ENCODE results near the gene GTPBP3. TPM values are rescaled to one million over a fixed set of nuclear protein-coding genes. Genes with fewer than 3 reads are reported as not detected.

The GTPBP3 gene
- total and polyA plus RNA-seq, 2 of the 13 experiments (the other 11 are each of a cell fraction or from before 2014, with no cell fraction given) = 17.5 to 30.0 TPM

DNA sequence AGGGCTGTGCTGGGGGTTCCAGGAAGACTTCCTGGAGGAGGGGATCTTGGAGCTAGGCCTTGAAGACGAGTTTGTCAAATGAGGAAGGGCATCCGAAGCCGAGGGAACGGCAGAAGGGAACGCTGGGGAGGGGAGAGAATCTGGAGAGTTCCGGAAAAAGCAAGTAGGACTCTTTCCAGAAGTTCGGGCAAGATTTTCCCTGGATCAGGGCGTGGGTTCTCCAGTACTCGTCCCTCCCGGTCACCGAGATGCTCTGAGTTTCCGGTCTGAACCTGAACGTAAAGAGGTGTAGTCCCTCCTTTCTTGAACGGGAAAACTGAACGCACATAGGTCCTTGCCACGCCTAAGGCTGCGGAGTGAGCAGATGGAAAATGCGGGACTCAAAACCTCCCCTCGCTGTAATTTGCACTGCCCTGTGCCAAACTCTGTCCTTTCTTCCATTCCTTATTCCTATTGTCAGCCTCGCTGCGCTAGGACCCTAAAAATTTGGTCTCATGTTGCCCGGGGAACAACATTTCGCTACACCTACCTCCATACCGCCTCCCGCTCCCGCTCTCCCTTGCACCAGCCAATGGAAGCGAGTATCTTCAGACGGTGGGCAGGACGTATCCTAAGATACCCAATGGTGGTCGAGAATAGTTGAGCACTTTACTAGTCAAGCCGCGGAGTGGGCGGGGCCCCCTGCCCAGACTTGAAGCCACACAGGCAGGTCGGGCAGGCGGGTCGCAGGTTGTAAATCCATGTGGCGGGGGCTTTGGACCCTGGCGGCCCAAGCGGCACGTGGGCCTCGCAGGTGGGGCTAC is at the start of gene GTPBP3 (continued):
- TF ChIP-seq ZKSCAN8 (CRISPR knock-in tag; IDR thresholded peaks at IDR 0.05; ENCODE audit: borderline replicate concordance) (0 out of 2 replicates have a peak, but pooled peaks have one; percentile 70), THAP11 (CRISPR knock-in tag; IDR thresholded peaks at IDR 0.05) (peak; percentile 94), ATF1 (CRISPR knock-in tag; IDR thresholded peaks at IDR 0.05) (peak; percentile 90), MXI1 (IDR thresholded peaks at IDR 0.05; ENCODE audit: borderline replicate concordance, low read depth, low read length) (peak; percentile 62; the same call in 2 of the 3 replicates), HES4 (CRISPR knock-in tag; IDR thresholded peaks at IDR 0.05; ENCODE audit: borderline replicate concordance) (no peak), NFYC (CRISPR knock-in tag; IDR thresholded peaks at IDR 0.05) (peak; percentile 97), POLR2AphosphoS2 (IDR thresholded peaks at IDR 0.05; ENCODE audit: low read depth, low read length) (no peak), CBX2 (IDR thresholded peaks at IDR 0.05; ENCODE audit: low read depth, low read length) (no peak), CBX2 (CRISPR knock-in tag; IDR thresholded peaks at IDR 0.05; ENCODE audit: low read depth) (no peak), PCBP2 (optimal IDR thresholded peaks at IDR 0.05; ENCODE audit: low read depth, low read length, poor library complexity, severe bottlenecking) (no peak), CHD4 (IDR thresholded peaks at IDR 0.05; ENCODE audit: borderline replicate concordance, low read length) (no peak), ZNF367 (CRISPR knock-in tag; IDR thresholded peaks at IDR 0.05; ENCODE audit: borderline replicate concordance) (no peak), RFX5 (IDR thresholded peaks at IDR 0.05; ENCODE audit: low read depth, low read length) (peak; percentile 51), MXD4 (CRISPR knock-in tag; IDR thresholded peaks at IDR 0.05) (peak; percentile 36; the same call in 1 of the 2 replicates)
- TF ChIP-seq, protein P1, sequence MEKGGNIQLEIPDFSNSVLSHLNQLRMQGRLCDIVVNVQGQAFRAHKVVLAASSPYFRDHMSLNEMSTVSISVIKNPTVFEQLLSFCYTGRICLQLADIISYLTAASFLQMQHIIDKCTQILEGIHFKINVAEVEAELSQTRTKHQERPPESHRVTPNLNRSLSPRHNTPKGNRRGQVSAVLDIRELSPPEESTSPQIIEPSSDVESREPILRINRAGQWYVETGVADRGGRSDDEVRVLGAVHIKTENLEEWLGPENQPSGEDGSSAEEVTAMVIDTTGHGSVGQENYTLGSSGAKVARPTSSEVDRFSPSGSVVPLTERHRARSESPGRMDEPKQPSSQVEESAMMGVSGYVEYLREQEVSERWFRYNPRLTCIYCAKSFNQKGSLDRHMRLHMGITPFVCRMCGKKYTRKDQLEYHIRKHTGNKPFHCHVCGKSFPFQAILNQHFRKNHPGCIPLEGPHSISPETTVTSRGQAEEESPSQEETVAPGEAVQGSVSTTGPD (CRISPR knock-in tag; IDR thresholded peaks at IDR 0.05) = no peak
- TF ChIP-seq, protein P2, sequence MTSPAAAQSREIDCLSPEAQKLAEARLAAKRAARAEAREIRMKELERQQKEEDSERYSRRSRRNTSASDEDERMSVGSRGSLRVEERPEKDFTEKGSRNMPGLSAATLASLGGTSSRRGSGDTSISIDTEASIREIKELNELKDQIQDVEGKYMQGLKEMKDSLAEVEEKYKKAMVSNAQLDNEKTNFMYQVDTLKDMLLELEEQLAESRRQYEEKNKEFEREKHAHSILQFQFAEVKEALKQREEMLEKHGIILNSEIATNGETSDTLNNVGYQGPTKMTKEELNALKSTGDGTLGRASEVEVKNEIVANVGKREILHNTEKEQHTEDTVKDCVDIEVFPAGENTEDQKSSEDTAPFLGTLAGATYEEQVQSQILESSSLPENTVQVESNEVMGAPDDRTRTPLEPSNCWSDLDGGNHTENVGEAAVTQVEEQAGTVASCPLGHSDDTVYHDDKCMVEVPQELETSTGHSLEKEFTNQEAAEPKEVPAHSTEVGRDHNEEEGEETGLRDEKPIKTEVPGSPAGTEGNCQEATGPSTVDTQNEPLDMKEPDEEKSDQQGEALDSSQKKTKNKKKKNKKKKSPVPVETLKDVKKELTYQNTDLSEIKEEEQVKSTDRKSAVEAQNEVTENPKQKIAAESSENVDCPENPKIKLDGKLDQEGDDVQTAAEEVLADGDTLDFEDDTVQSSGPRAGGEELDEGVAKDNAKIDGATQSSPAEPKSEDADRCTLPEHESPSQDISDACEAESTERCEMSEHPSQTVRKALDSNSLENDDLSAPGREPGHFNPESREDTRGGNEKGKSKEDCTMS (CRISPR knock-in tag; conservative IDR thresholded peaks at IDR 0.05) = no peak
- TF ChIP-seq, protein P3, sequence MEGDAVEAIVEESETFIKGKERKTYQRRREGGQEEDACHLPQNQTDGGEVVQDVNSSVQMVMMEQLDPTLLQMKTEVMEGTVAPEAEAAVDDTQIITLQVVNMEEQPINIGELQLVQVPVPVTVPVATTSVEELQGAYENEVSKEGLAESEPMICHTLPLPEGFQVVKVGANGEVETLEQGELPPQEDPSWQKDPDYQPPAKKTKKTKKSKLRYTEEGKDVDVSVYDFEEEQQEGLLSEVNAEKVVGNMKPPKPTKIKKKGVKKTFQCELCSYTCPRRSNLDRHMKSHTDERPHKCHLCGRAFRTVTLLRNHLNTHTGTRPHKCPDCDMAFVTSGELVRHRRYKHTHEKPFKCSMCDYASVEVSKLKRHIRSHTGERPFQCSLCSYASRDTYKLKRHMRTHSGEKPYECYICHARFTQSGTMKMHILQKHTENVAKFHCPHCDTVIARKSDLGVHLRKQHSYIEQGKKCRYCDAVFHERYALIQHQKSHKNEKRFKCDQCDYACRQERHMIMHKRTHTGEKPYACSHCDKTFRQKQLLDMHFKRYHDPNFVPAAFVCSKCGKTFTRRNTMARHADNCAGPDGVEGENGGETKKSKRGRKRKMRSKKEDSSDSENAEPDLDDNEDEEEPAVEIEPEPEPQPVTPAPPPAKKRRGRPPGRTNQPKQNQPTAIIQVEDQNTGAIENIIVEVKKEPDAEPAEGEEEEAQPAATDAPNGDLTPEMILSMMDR (CRISPR knock-in tag; IDR thresholded peaks at IDR 0.05) = no peak
- TF ChIP-seq, protein P4, sequence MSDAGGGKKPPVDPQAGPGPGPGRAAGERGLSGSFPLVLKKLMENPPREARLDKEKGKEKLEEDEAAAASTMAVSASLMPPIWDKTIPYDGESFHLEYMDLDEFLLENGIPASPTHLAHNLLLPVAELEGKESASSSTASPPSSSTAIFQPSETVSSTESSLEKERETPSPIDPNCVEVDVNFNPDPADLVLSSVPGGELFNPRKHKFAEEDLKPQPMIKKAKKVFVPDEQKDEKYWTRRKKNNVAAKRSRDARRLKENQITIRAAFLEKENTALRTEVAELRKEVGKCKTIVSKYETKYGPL (CRISPR knock-in tag; IDR thresholded peaks at IDR 0.05) = 0 out of 2 replicates have a peak, but pooled peaks have one; percentile 45
- TF ChIP-seq, protein P5, sequence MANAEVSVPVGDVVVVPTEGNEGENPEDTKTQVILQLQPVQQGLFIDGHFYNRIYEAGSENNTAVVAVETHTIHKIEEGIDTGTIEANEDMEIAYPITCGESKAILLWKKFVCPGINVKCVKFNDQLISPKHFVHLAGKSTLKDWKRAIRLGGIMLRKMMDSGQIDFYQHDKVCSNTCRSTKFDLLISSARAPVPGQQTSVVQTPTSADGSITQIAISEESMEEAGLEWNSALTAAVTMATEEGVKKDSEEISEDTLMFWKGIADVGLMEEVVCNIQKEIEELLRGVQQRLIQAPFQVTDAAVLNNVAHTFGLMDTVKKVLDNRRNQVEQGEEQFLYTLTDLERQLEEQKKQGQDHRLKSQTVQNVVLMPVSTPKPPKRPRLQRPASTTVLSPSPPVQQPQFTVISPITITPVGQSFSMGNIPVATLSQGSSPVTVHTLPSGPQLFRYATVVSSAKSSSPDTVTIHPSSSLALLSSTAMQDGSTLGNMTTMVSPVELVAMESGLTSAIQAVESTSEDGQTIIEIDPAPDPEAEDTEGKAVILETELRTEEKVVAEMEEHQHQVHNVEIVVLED (CRISPR knock-in tag; IDR thresholded peaks at IDR 0.05; ENCODE audit: borderline replicate concordance) = peak; percentile 75
- TF ChIP-seq, protein P6, sequence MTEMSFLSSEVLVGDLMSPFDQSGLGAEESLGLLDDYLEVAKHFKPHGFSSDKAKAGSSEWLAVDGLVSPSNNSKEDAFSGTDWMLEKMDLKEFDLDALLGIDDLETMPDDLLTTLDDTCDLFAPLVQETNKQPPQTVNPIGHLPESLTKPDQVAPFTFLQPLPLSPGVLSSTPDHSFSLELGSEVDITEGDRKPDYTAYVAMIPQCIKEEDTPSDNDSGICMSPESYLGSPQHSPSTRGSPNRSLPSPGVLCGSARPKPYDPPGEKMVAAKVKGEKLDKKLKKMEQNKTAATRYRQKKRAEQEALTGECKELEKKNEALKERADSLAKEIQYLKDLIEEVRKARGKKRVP (CRISPR knock-in tag; IDR thresholded peaks at IDR 0.05) = peak in 1 of 2 experiments; percentile 38; a peak in 1 of 4 replicates
